Measurements from ENCODE around the gene CHMP2A. TPM values are rescaled to one million over a fixed set of nuclear protein-coding genes. Genes with fewer than 3 reads are reported as not detected.
A peak's percentile ranks its signal among the peaks of the same experiment; 100 is the strongest.

Gene CHMP2A
- total and polyA plus RNA-seq, 2 of the 8 experiments (the other 6 are each of a cell fraction or from before 2014, with no cell fraction given): 70.0 to 132 TPM

DNA sequence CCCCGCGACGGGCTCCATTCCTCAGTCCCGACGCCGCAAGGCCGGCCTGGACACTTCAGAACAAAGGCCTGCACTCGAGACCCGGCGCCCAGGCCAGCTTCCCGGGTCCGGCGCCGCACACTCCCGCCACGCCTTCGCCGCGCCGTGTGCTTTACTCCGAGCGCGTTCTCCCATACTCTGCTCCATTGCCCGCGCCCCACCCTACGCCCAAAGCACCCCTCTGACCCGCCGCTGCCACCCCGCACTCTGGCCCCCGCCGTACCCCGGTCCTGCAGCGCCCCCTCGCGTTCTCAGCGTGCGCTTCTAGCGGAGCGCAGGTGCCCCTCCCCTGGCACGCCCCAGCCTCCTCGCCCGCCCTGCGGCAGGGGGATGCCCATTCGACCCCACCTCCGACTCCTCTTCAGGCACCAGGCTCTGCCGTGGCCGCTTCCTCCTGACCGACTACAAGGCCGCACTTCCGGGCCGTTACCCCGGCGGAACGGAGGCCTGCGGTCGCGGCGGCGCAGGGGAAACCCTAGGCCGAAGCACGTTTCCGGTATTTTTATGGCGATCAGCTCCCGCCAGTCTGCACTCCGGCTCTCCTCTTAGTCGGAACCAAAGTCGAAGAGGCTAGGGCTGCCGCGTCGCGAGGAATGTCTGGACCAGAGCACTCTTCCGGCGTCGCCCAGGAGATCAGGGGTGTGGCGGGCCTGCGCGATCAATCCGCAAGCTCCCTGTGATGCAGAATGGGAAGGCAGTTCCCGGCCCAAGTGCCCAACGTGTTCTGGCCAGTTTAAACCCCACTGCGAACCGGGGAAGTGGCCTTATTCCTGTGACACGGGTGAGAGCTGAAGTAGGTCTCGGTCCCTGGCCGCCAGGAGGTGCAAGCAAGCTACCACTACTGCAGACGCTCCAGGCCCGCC lies 35.3 kb downstream of the CHMP2A start, which contains the start of gene ZBTB45 (continued):
- TF ChIP-seq BACH1 (IDR thresholded peaks at IDR 0.05; ENCODE audit: low read length) (peak; percentile 43; the same call in 1 of the 2 replicates), CEBPB (IDR thresholded peaks at IDR 0.05; ENCODE audit: low read depth, low read length) (0 out of 2 replicates have a peak, but pooled peaks have one; percentile 1), CTCF (IDR thresholded peaks at IDR 0.05; ENCODE audit: control extremely low read depth in 1 of 3, insufficient read depth in 1 of 3, low read depth in 1 of 3, low read length in 3 of 3) (peak; percentile 83 to 93 (median 86)), HDAC2 (IDR thresholded peaks at IDR 0.05; ENCODE audit: borderline replicate concordance in 1 of 2, low read depth in 2 of 2, low read length in 2 of 2) (peak in 1 of 2 experiments; percentile 91; a peak in 2 of 4 replicates), KDM5A (IDR thresholded peaks at IDR 0.05; ENCODE audit: low read length) (peak; percentile 93), TBP (IDR thresholded peaks at IDR 0.05; ENCODE audit: low read depth, low read length) (peak; percentile 95), SUZ12 (IDR thresholded peaks at IDR 0.05; ENCODE audit: low read length) (no peak), RAD21 (IDR thresholded peaks at IDR 0.05 in 1 of 2, conservative IDR thresholded peaks at IDR 0.05 in 1 of 2; ENCODE audit: low read depth in 2 of 2, low read length in 2 of 2) (peak; percentile 78 to 79), TAF7 (optimal IDR thresholded peaks at IDR 0.05; ENCODE audit: borderline replicate concordance, low read depth, low read length) (peak; percentile 82), GABPA (IDR thresholded peaks at IDR 0.05; ENCODE audit: borderline replicate concordance, insufficient read depth, low read length) (peak; percentile 99), RBBP5 (IDR thresholded peaks at IDR 0.05; ENCODE audit: borderline replicate concordance, low read depth, low read length) (peak; percentile 76), TCF12 (IDR thresholded peaks at IDR 0.05; ENCODE audit: low read depth, low read length) (no peak), RXRA (IDR thresholded peaks at IDR 0.05; ENCODE audit: insufficient read depth, low read depth, low read length) (no peak), JUN (IDR thresholded peaks at IDR 0.05; ENCODE audit: low read depth, low read length) (peak; percentile 33; the same call in 1 of the 2 replicates), EZH2 (IDR thresholded peaks at IDR 0.05; ENCODE audit: low read depth, low read length, severe bottlenecking) (no peak), PHF8 (conservative IDR thresholded peaks at IDR 0.05; ENCODE audit: low read depth, low read length) (peak; percentile 70), NRF1 (IDR thresholded peaks at IDR 0.05; ENCODE audit: low read depth, low read length) (no peak), SIRT6 (IDR thresholded peaks at IDR 0.05; ENCODE audit: low read length) (no peak), MAFK (IDR thresholded peaks at IDR 0.05; ENCODE audit: low read depth, low read length) (peak; percentile 7; the same call in 1 of the 2 replicates), CBX5 (IDR thresholded peaks at IDR 0.05; ENCODE audit: low read depth, low read length) (no peak)

Data from H1 (cell line).